Measurements from ENCODE around the gene BET1L. TPM values are rescaled to one million over a fixed set of nuclear protein-coding genes. Genes with fewer than 3 reads are reported as not detected.

BET1L gene
- total RNA-seq, 1 experiment from 2014 or later = 22.2 TPM

GRCh38 chr11:203945-204586 lies 3.1 kb downstream of the BET1L start:
- no TSS peak for BruUV-seq (replicated peaks)
- intact Hi-C loops (cut with micrococcal nuclease; ENCODE audit: unreplicated experiment) = loop anchor here (10.0 kb wide), 1 partner anchor 241 kb away; the partner anchor contains the start of gene ANO9
- H3K4me3 ChIP-seq (ENCODE audit: low read depth, low read length, poor library complexity, severe bottlenecking) = no peak overlapping the region
- TF ChIP-seq CTCF (conservative IDR thresholded peaks at IDR 0.05; ENCODE audit: low read depth, low read length) (no peak), EZH2 (IDR thresholded peaks at IDR 0.05; ENCODE audit: borderline replicate concordance, low read depth, low read length, poor library complexity, severe bottlenecking) (no peak)
- H3K4me1 ChIP-seq (ENCODE audit: insufficient read depth, low read length, poor library complexity, severe bottlenecking) = peaks cover under 1% of the 10 kb centered on the region
- ChIA-PET CTCF (no interaction called here), POLR2A (ENCODE audit: low non-redundant PET) (no interaction called here)
- H3K36me3 ChIP-seq (ENCODE audit: insufficient read depth, low read length, poor library complexity, severe bottlenecking) = peaks cover 4% of the 10 kb centered on the region
- H3K9me3 ChIP-seq (ENCODE audit: low read depth, low read length, poor library complexity, severe bottlenecking) = no peaks in the 10 kb centered on the region
- no peak overlapping the region for H3K27ac ChIP-seq (ENCODE audit: low read depth, low read length, poor library complexity, severe bottlenecking)
- no peaks in the 10 kb centered on the region for H3K27me3 ChIP-seq (replicated peaks; ENCODE audit: insufficient read depth, low read depth, low read length, poor library complexity)
- no peak for DNase-seq (ENCODE audit: low spot score)

DNA sequence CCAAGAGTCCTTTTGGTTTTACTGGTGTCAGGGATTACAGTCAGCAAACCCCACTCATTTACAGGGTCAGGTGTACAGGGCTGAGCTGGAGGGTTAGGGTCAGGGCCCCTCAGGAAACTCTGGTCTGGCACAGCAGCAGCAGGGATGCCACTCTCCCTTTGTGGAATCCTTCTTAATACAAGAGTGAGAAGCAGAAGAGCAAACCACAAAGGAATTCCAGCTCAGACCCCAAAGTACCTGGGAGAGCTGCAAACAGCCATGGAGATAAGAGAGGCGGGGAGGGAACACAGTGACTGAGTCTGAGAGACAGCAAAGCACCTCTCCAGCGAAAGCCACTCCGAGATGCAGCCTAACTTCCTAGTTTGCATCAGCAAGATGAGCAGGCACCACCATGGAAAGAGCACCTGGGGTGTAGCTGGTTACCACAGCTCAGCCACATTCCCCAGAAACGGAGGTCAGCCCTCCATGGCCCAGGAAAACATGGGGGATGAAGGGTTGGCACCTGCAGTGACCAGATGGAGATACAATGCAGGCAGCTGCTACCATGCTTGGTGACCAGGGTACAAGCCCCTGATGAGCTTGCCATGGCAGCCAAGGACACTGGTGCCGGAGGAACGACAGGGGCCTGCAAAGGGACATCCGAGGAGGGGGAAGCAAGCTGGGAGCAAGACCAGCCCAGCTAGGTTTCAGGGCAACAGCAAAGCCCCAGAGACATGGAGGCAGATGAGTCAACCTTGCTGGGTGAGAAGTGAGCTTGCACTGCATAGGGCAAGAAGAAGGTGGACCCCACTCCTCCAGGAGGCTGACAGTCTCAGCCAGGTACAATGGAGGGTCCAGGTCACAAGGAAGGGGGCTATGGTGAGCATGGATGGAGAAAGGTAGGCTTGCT lies 3.9 kb downstream of the BET1L start:
- ChIA-PET POLR2A (ENCODE audit: low non-redundant PET) (no interaction called here), CTCF (no interaction called here)
- peaks cover 4% of the 10 kb centered on the region for H3K36me3 ChIP-seq (ENCODE audit: insufficient read depth, low read length, poor library complexity, severe bottlenecking)
- no peak overlapping the region for H3K27ac ChIP-seq (ENCODE audit: low read depth, low read length, poor library complexity, severe bottlenecking)
- no peak for TF ChIP-seq EZH2 (IDR thresholded peaks at IDR 0.05; ENCODE audit: borderline replicate concordance, low read depth, low read length, poor library complexity, severe bottlenecking)
- TF ChIP-seq CTCF (conservative IDR thresholded peaks at IDR 0.05; ENCODE audit: low read depth, low read length) = no peak
- intact Hi-C loops (cut with micrococcal nuclease; ENCODE audit: unreplicated experiment) = loop anchor here (10.0 kb wide), 1 partner anchor 242 kb away; the partner anchor contains the start of gene ANO9
- no peaks in the 10 kb centered on the region for H3K9me3 ChIP-seq (ENCODE audit: low read depth, low read length, poor library complexity, severe bottlenecking)
- H3K4me1 ChIP-seq (ENCODE audit: insufficient read depth, low read length, poor library complexity, severe bottlenecking) = no peaks in the 10 kb centered on the region
- BruUV-seq (replicated peaks) = no TSS peak
- no peaks in the 10 kb centered on the region for H3K27me3 ChIP-seq (replicated peaks; ENCODE audit: insufficient read depth, low read depth, low read length, poor library complexity)
- DNase-seq (ENCODE audit: low spot score) = no peak
- no peak overlapping the region for H3K4me3 ChIP-seq (ENCODE audit: low read depth, low read length, poor library complexity, severe bottlenecking)

DNA sequence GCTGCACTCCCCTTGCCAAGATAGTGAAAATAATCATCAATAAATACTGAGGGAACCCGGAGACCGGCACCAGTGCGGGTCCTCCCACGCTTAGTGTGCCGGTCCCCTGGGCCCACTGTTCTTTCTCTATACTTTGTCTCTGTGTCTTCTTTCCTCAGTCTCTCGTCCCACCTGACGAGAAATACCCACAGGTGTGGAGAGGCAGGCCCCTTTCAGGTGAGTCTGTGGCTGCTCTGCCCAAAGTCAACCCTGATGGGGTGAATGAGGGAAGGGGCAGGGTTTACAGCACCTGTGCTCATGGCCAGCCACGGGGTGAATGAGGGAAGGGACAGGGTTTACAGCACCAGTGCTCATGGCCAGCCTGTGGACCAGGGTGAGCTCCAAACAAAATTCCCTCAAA lies 4.7 kb downstream of the BET1L start:
- intact Hi-C loops (cut with micrococcal nuclease; ENCODE audit: unreplicated experiment) = loop anchor here (10.0 kb wide), 1 partner anchor 242 kb away; the partner anchor contains the start of gene ANO9
- ChIA-PET CTCF (no interaction called here), POLR2A (ENCODE audit: low non-redundant PET) (no interaction called here)
- Histone ChIP-seq H3K9me3 (ENCODE audit: low read depth, low read length, poor library complexity, severe bottlenecking) (no peaks in the 10 kb centered on the region), H3K27ac (ENCODE audit: low read depth, low read length, poor library complexity, severe bottlenecking) (no peak overlapping the region), H3K27me3 (replicated peaks; ENCODE audit: insufficient read depth, low read depth, low read length, poor library complexity) (no peaks in the 10 kb centered on the region), H3K4me1 (ENCODE audit: insufficient read depth, low read length, poor library complexity, severe bottlenecking) (no peaks in the 10 kb centered on the region), H3K36me3 (ENCODE audit: insufficient read depth, low read length, poor library complexity, severe bottlenecking) (peaks cover 4% of the 10 kb centered on the region), H3K4me3 (ENCODE audit: low read depth, low read length, poor library complexity, severe bottlenecking) (no peak overlapping the region)
- TF ChIP-seq CTCF (conservative IDR thresholded peaks at IDR 0.05; ENCODE audit: low read depth, low read length) = no peak
- no peak for TF ChIP-seq EZH2 (IDR thresholded peaks at IDR 0.05; ENCODE audit: borderline replicate concordance, low read depth, low read length, poor library complexity, severe bottlenecking)
- no TSS peak for BruUV-seq (replicated peaks)
- DNase-seq (ENCODE audit: low spot score) = no peak
